ENCODE results near the gene IRS2. TPM values are rescaled to one million over a fixed set of nuclear protein-coding genes. Genes with fewer than 3 reads are reported as not detected.
A peak's percentile ranks its signal among the peaks of the same experiment; 100 is the strongest.

The IRS2 gene
- total RNA-seq, 1 experiment from 2014 or later, result 9.2 TPM

DNA sequence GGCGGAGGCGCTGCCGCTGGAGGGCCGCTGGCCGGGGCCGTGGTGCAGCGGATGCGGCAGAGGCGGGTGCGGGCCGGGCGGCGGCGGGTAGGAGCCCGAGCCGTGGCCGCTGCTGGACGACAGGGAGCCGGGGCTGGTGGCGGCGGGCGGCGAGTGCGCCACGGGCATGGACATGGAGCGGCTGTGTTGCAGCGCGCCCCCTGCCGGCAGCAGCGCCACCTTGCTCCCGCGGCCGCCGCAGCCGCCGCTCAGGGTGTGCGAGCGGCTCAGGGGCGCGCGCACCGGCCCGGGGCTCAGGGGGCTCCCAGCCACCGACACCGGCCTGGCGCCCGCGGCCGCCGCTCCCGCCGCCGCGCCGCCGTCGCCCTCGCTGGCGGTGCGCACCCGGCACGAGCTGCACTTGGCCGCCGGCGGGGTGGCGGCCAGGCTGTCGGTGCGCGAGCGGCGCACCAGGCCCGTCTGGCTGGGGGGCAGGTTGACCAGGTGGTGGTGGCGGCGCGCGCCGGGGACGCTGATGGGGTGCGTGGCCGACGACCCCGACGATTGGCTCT lies 1.7 kb downstream of the IRS2 start:
- ChIA-PET CTCF (interaction anchor here (0.9 kb wide), 1 partner anchor 824 kb away, joined by 3 read pairs; no protein-coding TSS in a partner anchor), RAD21 (ENCODE audit: low non-redundant PET in 1 of 2, low total read pairs in 2 of 2, uncharacterized antibody in 2 of 2, unreplicated experiment in 2 of 2) (no interaction called here), POLR2A (interaction anchor here (0.6 kb wide), 1 partner anchor 318 kb away, joined by 3 read pairs; no protein-coding TSS in a partner anchor)
- 0 out of 4 replicates have a peak, but pooled peaks cover 0 to 2% of the 10 kb centered on the region in 2 experiments for H3K36me3 ChIP-seq (ENCODE audit: control insufficient read depth in 1 of 2, insufficient read depth in 2 of 2, low read length in 2 of 2)
- H3K9ac ChIP-seq (ENCODE audit: low read length), result peak overlapping the region; percentile 62
- H3K4me3 ChIP-seq (replicated peaks in 1 of 2; ENCODE audit: low read depth in 1 of 2, low read length in 2 of 2), result peak overlapping the region; percentile 45 to 65
- no peak overlapping the region; the same call in 1 of the 2 replicates for H3K27ac ChIP-seq (ENCODE audit: low read depth, low read length)
- no peaks in the 10 kb centered on the region for H3K9me2 ChIP-seq (ENCODE audit: insufficient read depth)
- H3K4me1 ChIP-seq (ENCODE audit: control insufficient read depth in 1 of 2, insufficient read depth in 2 of 2, low read length in 2 of 2), result peaks cover 0 to 14% of the 10 kb centered on the region in 2 experiments; a peak in 3 of 4 replicates
- no peaks in the 10 kb centered on the region for H4K20me1 ChIP-seq (ENCODE audit: insufficient read depth)
- peaks cover 20% of the 10 kb centered on the region; the same call in 1 of the 2 replicates for H3K79me2 ChIP-seq (ENCODE audit: insufficient read depth, low read length)
- no peak overlapping the region for H2AFZ ChIP-seq (ENCODE audit: low read depth, low read length, poor library complexity, severe bottlenecking)
- no peaks in the 10 kb centered on the region for H3K9me3 ChIP-seq (ENCODE audit: control insufficient read depth in 1 of 2, insufficient read depth in 1 of 2, low read depth in 1 of 2, low read length in 2 of 2)
- no peak for DNase-seq (ENCODE audit: low read depth, low spot score)
- peak; percentile 57 for ATAC-seq
- peak overlapping the region; percentile 95 for H3K4me2 ChIP-seq (ENCODE audit: low read length)
- BruUV-seq (replicated peaks), result no TSS peak
- TF ChIP-seq RAD21 (IDR thresholded peaks at IDR 0.05; ENCODE audit: low read depth) (peak; percentile 57), POLR2A (IDR thresholded peaks at IDR 0.05; ENCODE audit: borderline replicate concordance, extremely low read depth, insufficient read depth, insufficient read length) (no peak), CTCF (IDR thresholded peaks at IDR 0.05 in 2 of 3, conservative IDR thresholded peaks at IDR 0.05 in 1 of 3; ENCODE audit: borderline replicate concordance in 1 of 3, insufficient read depth in 1 of 3, low read depth in 2 of 3, low read length in 2 of 3) (peak; percentile 14 to 36 (median 32); a peak in 4 of 6 replicates)
- no peaks in the 10 kb centered on the region for H3K27me3 ChIP-seq (ENCODE audit: insufficient read depth, low read length)
- intact Hi-C loops (cut with micrococcal nuclease), result loop anchor here (2.0 kb wide), 1 partner anchor 640 kb away; no protein-coding TSS in a partner anchor

DNA sequence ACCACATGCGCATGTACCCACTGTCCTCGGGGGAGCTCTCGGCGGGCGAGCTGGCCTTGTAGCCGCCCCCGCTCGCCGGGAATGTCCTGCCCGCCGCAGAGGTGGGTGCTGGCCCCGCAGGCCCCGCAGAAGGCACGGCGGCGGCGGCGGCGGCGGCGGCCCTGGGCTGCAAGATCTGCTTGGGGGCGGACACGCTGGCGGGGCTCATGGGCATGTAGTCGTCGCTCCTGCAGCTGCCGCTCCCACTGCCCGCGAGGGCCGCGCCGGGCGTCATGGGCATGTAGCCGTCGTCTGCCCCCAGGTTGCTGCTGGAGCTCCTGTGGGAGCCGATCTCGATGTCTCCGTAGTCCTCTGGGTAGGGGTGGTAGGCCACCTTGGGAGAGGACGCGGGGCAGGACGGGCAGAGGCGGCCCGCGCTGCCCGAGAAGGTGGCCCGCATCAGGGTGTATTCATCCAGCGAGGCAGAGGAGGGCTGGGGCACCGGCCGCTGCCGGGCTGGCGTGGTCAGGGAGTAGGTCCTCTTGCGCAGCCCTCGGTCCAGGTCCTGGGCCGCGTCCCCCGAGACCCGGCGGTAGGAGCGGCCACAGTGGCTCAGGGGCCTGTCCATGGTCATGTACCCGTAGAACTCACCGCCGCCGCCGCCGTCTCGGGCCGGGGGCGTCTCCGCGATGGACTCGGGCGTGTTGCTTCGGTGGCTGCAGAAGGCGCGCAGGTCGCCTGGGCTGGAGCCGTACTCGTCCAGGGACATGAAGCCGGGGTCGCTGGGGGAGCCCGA lies 2.4 kb downstream of the IRS2 start:
- Histone ChIP-seq H3K36me3 (ENCODE audit: control insufficient read depth in 1 of 2, insufficient read depth in 2 of 2, low read length in 2 of 2) (0 out of 4 replicates have a peak, but pooled peaks cover 0 to 2% of the 10 kb centered on the region in 2 experiments), H3K9ac (ENCODE audit: low read length) (peak overlapping the region; percentile 37), H3K4me2 (ENCODE audit: low read length) (peak overlapping the region; percentile 57), H3K4me1 (ENCODE audit: control insufficient read depth in 1 of 2, insufficient read depth in 2 of 2, low read length in 2 of 2) (peaks cover 0 to 15% of the 10 kb centered on the region in 2 experiments; a peak in 3 of 4 replicates), H3K27ac (ENCODE audit: low read depth, low read length) (no peak overlapping the region; the same call in 1 of the 2 replicates), H3K9me3 (ENCODE audit: control insufficient read depth in 1 of 2, insufficient read depth in 1 of 2, low read depth in 1 of 2, low read length in 2 of 2) (no peaks in the 10 kb centered on the region), H3K79me2 (ENCODE audit: insufficient read depth, low read length) (peaks cover 27% of the 10 kb centered on the region; the same call in 1 of the 2 replicates), H3K4me3 (replicated peaks in 1 of 2; ENCODE audit: low read depth in 1 of 2, low read length in 2 of 2) (peak overlapping the region in 1 of 2 experiments; percentile 29; a peak in 1 of 4 replicates), H2AFZ (ENCODE audit: low read depth, low read length, poor library complexity, severe bottlenecking) (no peak overlapping the region), H3K27me3 (ENCODE audit: insufficient read depth, low read length) (no peaks in the 10 kb centered on the region), H3K9me2 (ENCODE audit: insufficient read depth) (no peaks in the 10 kb centered on the region), H4K20me1 (ENCODE audit: insufficient read depth) (no peaks in the 10 kb centered on the region)
- BruUV-seq (replicated peaks), result no TSS peak
- ATAC-seq (no peak), DNase-seq (ENCODE audit: low read depth, low spot score) (no peak)
- POLR2A ChIA-PET, result no interaction called here
- CTCF ChIA-PET, result no interaction called here
- intact Hi-C loops (cut with micrococcal nuclease), result loop anchor here (2.0 kb wide), 1 partner anchor 639 kb away; no protein-coding TSS in a partner anchor
- RAD21 ChIA-PET (ENCODE audit: low non-redundant PET in 1 of 2, low total read pairs in 2 of 2, uncharacterized antibody in 2 of 2, unreplicated experiment in 2 of 2), result no interaction called here
- no peak for TF ChIP-seq SP1 (IDR thresholded peaks at IDR 0.05; ENCODE audit: low read depth)
- TF ChIP-seq EZH2phosphoT487 (IDR thresholded peaks at IDR 0.05; ENCODE audit: borderline replicate concordance), result no peak
- TF ChIP-seq SRF (IDR thresholded peaks at IDR 0.05; ENCODE audit: low read depth), result no peak
- TF ChIP-seq, protein P1, sequence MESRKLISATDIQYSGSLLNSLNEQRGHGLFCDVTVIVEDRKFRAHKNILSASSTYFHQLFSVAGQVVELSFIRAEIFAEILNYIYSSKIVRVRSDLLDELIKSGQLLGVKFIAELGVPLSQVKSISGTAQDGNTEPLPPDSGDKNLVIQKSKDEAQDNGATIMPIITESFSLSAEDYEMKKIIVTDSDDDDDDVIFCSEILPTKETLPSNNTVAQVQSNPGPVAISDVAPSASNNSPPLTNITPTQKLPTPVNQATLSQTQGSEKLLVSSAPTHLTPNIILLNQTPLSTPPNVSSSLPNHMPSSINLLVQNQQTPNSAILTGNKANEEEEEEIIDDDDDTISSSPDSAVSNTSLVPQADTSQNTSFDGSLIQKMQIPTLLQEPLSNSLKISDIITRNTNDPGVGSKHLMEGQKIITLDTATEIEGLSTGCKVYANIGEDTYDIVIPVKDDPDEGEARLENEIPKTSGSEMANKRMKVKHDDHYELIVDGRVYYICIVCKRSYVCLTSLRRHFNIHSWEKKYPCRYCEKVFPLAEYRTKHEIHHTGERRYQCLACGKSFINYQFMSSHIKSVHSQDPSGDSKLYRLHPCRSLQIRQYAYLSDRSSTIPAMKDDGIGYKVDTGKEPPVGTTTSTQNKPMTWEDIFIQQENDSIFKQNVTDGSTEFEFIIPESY (IDR thresholded peaks at IDR 0.05; ENCODE audit: extremely low read depth, insufficient replicate concordance, low read length), result no peak
- TF ChIP-seq CEBPB (IDR thresholded peaks at IDR 0.05; ENCODE audit: low read depth), result no peak
- TF ChIP-seq EGR1 (IDR thresholded peaks at IDR 0.05; ENCODE audit: low read depth), result no peak
- TF ChIP-seq RAD21 (IDR thresholded peaks at IDR 0.05; ENCODE audit: low read depth), result no peak
- no peak for TF ChIP-seq CTCF (IDR thresholded peaks at IDR 0.05 in 2 of 3, conservative IDR thresholded peaks at IDR 0.05 in 1 of 3; ENCODE audit: borderline replicate concordance in 1 of 3, insufficient read depth in 1 of 3, low read depth in 2 of 3, low read length in 2 of 3)
- no peak for TF ChIP-seq FOSL1 (IDR thresholded peaks at IDR 0.05; ENCODE audit: low read depth)
